SK-N-MC (cell line): ENCODE results near the gene HS3ST4.

Source experiments
- EZH2 ChIP-seq: fragments of 200-600 bp; sonication (generic); IDR thresholded peaks from one replicate; pipeline ENCODE4 v1.6.1; 2017; ENCODE audit warnings: antibody characterized with exemption
- FOXP2 ChIP-seq: optimal IDR thresholded peaks from 2 replicates; pipeline ENCODE3; 2011; ENCODE audit warnings: mild to moderate bottlenecking, moderate library complexity; ENCODE audit not compliant: insufficient read depth; ENCODE audit errors: extremely low read length, control extremely low read depth
- POLR2AphosphoS5 ChIP-seq: IDR thresholded peaks from 2 replicates; pipeline ENCODE4 v1.6.1; 2012; ENCODE audit warnings: mild to moderate bottlenecking, low read depth, low read length, borderline replicate concordance

DNA sequence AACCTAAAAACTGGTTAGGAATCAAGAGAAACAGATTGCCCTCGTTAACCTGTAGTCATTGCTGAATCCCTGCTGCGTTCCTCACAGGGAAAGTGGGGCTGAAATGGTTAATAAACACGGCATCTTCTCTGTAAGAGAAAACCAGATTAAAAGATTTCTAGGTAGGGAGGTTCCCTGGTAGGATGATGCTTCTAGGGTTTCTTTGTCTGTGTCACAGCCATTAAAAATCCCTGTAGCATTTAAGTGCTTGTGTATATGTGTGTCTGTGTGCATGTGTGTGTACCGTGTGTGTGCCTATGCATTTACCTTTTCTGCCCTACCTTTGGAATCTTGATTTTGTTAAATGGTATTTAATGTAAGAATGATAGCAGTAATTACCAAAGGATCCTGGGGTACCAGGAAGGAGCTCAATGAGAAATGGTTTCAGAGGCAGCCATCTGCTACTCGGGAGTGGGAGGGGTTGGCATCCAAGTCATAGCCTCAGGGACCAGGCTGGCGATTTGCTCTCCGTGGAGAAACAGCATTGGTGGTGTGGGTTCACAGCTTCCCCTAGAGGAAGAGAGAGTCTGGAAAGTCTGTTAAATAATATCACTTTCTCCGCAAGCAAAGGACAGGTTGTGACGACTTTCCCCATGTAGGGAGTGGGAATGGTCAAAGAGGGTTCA, 177.1 kb downstream of the HS3ST4 start:
- TF ChIP-seq EZH2 (no peak), FOXP2 (no peak), POLR2AphosphoS5 (no peak)
